ENCODE measurements around the gene PLEKHH1. TPM values are rescaled to one million over a fixed set of nuclear protein-coding genes. Genes with fewer than 3 reads are reported as not detected.
"Not testable (repeated sequence)": the region's sequence is repeated elsewhere in the genome, so short reads cannot be mapped to it uniquely, and the experiment has no call there.

The PLEKHH1 gene
- polyA plus RNA-seq, 1 donor, result 2.0 TPM

DNA sequence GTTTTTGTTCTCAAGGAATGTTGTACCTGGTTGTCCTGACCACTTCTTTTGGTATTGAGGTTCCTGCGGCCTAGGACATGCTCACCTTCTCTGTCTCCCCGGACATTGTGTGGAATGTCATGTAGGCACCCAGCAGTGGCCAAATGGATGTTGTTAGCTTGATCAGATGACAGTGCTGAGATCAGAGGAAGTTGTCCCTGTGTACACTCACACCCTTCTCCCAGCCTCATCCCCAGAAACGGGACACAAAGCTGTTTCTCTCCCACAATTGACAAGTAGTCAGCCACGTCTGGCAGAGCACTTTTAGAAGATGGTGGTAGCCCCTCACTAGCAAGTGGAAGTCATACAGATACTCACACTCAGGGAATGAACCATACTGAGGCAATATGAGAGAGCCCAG is 3.0 kb downstream of the PLEKHH1 start:
- no peak for DNase-seq

DNA sequence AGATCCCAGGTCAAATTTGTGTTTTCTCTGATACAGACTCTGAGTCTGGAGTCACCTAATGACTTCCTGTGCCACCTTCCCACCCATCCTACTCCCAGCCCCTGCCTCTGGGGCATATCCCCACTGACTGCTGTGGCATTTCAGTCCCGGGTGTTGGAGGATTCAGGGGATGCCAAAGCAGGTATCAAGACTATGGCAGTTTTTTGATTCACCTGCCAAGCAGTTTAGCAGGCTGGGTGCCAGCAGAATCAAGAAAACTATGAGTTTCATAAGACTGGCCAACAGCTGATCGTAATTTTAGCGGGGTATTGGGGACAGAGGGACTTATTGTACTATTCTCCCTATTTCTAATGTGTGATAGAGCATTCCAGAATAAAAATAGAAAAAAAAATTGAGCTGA is 4.6 kb downstream of the PLEKHH1 start:
- no peak for DNase-seq

DNA sequence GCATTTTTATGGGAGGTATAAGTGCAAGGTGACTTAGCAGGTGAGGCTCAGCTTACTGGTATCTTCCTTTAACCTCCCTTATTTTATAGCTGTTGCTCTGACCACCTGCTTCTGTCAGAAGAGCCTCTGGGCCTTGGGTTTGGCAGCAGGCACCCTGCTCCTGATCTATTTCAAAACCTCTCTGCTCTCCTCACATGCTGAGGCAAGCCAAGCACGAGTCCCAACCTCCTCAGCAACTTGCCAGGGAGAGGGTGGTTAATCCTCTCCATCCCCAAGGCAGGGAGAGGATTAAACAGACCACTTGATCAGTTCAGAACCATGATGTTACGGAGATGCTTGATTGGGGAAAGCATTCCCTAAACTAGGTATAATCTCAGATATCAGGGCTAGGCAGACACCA is 5.4 kb downstream of the PLEKHH1 start:
- DNase-seq, result no peak

DNA sequence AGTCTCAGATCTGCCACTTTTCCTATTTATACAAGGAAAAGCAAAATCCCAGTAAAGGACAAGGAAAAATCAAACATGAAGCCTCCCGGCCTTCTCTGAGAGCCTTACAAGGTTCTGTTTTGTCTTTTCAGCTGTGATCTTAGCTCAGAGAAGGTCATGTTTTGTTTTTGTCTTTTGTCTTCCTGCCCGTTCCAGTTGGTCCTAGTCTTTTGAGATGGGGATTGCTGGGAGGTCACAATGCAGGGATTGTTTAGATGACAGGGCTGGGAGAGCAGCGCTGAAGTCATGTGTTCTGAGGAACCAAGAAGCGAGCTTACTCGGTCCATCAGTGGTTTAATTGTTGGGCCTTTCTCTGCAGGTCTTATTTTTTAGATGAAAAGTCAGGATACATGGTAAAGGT is 6.0 kb downstream of the PLEKHH1 start:
- no peak for DNase-seq

DNA sequence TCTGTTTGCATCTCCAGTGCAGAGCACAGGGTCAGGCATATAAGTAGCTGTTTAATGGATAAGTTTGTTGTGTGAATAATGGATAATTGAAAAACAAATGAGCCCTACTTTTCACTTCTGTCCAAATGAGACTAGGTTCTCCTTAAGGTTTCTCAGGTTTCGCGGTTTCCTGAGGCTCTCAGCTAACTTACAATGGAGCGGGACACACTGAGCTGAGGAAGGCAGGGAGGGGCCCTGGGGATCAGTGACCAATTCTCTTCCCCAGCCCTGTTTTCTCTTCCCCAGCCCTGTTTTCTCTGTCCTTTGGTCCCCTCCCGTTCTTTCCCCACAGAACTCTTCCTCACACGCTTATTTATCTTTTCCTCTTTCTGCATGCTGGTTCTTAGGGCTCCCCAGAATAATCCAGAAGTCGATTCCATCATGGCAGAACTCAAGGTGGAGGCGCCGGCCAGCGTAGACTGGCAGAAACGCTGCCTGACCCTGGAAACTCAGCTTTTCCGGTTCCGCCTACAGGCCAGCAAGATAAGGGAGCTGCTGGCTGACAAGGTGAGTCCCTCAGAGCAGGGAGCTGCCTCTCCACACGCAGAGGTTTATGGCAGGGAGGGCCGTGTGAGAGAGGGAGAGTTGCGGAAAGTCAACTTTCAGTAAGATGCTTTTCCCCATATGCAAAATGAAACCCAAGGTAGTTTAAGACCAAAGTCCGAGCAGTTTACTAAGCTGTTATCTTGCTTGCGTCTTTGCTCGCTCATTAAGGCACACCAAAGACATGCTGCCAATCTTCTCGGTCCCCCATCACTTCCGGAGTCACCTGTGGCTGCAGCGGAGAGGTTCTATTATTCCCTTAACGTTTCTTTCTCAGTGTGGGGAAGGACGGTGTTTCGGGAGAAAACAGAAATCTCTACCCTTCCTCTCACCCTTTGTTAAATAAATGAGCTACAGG is 8.6 kb downstream of the PLEKHH1 start:
- DNase-seq, result no peak

DNA sequence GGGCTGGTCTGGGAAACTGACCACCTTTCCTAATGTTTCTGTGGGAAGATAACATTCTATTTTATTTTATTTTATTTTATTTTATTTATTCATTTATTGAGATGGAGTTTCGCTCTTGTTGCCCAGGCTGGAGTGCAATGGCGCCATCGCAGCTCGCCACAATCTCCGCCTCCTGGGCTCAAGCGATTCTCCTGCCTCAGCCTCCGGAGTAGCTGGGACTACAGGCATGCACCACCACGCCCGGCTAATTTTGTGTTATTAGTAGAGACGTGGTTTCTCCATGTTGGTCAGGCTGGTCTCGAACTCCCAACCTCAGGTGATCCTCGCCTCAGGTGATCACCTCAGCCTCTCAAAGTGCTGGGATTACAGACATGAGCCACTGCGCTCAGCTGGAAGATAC is 9.5 kb downstream of the PLEKHH1 start:
- not testable (repeated sequence) for DNase-seq

DNA sequence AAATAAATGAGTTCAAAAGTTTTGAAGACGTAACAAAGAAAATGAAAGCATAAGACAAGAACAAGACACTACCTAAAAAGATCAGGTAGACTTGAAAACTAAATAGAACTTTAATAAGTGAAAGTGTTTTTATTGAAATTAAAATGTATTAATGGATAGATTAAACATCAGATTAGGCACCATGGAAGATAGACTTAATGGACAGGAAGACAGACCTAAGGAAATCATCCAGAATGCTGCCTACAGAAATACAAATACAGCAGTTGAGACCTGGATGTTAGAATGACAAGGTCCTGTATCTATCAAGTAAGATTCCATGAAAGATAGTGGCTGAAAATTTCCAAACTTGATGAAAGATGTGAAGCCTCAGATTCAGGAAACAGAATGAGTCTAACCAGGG is 11.5 kb downstream of the PLEKHH1 start:
- no peak for DNase-seq

DNA sequence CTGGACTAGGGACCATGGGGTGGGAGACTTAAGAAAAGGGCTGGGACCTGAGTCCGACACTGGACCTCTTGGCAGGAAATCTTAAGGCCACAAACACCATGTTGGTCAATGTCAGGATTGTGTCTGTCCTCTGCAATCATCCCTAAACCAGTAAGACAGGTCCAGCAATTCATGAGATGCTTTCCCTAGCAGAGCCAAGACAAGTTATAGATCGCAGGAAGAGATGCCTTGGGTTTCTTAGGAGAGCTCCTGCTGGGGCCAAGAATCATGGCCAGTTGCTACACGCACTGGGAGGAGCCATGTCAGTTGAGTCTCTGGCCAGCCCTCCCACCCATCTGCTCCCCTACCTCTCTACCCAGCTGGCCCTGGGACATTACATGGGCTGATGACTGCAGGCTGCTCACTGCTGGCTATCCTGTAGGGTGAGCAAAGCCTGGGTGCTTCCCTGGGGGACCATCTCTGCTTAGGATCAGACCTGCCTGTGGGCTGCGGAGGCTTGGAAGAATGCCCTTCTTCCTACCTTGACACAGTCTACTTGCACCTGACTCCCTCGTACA is 14.2 kb downstream of the PLEKHH1 start:
- DNase-seq, result no peak

DNA sequence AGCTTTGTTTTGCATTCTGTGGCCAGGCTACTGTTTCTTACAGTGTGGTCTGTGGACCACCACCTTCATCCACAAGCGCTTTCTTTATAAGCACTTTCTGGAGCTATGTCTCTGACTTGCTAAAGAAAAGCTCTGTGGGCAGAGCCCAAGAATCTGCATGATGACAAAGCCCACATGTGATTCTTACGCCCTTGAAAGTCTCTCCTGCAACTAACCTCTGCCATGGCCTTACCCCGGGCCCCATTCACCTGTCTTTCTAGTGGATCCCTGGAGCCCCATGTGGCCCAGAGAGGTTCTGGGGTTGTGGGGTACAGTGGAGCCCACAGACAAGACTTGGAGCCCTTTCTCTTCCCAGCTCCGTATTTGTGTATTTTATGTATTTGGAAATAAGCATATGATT is 16.6 kb downstream of the PLEKHH1 start:
- DNase-seq, result no peak

DNA sequence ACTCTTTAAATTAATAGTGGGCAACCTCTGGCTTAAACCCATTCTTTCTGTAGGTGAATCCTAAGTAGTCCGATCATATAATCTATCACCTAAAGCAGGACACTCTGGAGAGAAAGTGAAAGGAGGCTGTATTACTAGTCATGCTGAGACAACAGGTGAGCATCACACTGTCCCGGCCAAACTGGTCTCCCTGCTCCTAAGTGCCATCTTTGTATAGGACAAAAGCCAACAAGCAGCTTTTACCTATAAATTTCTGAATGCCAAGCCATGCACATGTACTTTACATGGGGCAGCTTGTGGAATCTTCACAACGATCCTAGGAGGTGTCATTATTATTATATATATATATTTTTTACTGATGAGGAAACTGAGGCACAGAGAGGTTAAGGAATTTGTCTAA is 18.0 kb downstream of the PLEKHH1 start:
- no peak for DNase-seq

DNA sequence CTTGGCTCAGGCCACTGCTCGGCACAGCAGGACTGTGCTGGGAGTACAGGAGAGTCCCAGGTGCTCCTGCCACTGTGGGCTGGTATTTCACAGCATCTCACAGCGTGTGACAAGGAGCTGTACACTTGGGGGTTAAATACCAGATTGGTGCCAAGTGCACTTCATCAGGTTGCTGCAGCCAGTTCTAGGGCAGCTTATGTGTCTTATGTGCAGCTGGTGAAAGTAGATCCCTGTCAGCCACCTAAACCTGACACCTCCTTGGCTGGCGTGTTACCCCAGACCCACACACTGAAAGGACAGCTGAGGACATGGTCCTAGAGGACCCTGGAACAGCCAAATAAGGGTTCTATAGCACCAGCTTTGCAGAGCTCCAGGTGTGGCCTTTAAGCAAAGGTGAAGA is 18.9 kb downstream of the PLEKHH1 start:
- no peak for DNase-seq

DNA sequence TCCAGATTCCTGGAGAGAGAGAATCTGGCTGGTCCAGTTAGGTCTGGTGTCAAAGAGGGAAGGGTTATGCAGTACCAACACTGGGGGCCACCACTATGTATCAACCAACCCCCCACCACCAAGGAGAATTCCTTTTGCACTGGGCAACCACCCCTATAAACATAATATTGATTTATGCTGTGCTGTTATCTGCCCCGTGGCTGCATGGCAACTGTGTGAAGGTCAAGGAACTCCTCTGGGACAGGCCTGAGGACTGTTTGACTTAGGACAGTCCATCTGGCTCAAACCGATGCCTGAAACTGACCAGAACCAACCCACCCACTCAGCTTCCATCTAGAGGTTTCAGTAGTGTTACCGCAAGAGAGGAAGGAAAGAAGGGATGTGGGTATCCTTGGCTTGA is 20.5 kb downstream of the PLEKHH1 start:
- no peak for DNase-seq

DNA sequence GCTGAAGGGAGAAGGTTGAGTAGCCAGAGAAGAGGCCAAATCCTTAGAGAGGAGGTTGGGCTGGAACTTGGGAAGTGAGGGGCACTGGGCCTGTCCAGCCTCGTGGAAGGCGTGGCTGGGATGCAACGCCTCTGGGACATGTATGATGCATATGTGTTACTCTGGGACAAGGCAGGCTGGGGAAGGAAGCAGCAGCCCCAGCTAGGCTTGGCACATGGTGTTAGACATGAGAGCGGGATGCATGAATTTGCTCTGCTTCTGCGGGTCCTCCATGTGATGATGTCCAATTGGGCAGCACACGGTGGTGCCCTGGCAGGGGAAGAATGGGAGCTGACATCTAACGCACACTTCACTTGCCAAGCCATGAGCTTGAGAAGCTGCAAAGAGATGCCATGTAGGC is 21.3 kb downstream of the PLEKHH1 start:
- DNase-seq, result no peak

DNA sequence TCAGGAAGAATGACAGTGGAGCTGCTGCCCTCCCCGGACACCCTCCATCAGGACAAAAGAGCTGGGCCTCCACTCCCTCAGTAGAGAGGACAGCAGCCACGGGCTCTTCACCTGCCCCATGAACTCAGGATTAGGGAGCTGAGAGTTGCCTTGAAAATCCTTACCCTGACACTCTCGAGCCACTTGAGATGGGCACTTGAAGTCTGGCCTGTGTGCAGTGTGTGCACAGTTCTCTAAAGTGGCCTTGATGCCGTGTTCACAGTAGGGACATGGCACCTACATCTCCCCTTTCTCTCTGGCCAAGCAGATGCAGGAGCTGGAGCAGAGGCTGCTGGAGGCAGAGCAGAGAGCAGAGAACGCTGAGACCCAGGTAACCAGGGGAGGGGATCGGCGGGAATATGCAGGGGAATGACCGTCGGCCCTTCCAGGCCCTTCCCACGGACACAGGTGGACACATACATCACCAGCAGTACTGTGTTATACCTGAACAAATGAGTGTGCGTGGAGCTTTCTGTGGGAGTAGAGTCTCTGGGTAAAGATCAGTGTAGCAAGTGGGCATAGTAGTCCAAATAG is 22.5 kb downstream of the PLEKHH1 start:
- no peak for DNase-seq

DNA sequence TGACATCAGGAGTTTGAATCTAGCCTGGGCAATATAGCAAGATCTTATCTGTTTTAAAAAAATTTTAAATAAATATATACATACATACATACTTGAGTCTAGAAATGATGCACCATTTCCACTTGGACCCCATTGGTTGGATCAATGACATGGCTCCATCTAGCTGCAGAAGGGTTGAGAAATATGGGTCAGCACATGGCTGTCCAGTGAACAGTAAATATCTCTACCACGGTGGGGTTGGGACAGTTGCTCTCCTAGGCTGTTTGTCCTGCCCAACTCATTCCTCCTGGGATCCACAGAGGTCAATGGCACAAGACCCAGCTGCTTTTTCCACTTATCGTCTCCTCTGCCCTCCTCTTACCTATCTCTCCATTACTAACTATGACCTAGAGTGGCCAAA is 23.6 kb downstream of the PLEKHH1 start:
- no peak for DNase-seq

DNA sequence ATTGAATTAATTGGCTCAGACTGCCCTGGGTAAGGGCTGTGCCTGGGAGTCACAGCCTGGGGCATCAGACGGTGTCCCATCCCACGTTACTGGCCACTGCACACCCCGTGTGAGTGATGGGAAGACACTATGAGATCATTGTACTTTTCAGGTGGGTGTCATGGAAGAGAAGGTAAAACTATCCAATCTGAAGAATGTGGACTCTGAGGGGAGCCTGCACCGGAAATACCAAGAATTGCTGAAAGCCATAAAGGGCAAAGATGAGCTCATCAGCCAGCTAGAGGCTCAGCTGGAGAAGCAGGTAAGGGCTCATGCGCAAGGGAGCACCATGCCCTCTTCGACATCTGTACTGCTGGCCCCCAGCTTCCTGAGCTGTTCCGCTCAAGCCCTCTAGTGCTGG is 24.0 kb downstream of the PLEKHH1 start:
- DNase-seq, result no peak

DNA sequence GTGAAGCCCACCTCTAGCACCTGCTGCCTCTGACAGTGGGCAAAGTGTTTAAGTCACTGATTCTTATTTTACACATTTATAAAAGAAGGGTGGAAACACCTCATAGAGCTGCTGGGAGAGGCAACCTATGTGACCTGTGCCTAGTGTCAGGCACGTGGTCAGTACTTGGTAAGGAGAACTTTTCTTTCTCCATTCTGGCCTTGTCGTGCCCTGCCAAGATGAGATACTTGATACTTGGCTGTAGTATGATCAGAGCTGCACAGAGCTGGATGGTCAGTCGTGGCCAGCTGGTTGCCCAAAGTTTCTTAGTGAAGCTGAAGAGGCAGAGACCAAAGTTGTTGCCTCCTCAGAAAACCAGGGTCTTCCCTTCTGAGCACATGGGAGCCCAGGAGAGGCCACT is 24.6 kb downstream of the PLEKHH1 start:
- DNase-seq, result no peak

DNA sequence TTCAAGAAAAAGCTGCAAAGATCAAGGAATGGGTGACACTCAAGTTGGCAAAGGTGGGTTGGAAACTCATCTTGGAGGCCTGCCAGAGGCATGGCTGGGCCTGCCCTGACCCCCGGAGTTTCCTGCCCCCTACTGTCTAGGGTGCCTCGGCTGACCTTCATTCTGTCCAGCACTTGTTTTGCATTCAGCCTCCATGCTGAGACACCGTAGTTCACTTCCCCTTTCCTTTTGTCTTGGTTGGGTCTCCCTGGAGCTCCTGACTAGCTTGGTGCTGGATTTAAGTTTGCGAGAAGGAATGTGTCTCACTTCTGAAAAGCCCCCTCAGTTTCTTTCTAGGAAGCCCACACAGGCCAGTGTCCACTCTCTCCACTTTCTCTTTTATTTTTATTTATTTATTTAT is 26.5 kb downstream of the PLEKHH1 start:
- DNase-seq, result no peak

DNA sequence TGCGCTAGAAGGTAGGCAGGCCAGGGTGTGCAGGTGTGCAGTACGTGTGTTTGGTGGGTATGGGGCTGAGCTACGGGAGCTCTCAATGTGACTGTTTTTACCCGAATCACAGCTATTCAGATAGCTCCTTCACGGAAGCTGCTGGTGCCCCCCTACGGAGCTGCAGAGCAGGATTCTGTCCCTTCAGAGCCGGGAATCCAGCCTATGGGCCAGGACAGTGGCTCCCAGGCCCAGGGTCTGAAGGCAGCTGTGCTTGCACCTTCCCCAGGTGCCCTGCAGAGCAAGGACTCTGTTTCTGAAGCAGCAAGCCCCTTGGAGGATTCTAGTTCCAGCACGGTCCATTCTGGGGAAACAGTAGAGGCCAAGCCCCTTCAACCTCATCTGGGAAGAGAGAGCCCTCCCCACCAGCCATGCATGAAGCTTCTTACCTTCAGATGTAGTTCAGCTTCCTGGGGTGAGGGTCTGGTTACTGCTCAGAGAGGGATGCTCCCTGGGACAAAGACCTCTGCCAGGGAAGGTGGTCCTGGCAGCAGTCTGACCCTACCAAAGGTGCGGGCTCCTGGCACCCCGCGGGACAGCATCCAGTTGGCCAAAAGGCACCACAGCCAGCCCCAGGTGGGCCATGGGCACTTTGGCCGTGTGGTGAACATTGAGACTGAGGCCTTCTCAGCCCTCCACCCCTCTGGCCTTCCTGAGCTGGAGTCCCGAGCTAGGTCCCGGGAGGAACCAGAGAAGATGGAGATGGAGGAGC is 29.1 kb downstream of the PLEKHH1 start:
- no peak for DNase-seq

DNA sequence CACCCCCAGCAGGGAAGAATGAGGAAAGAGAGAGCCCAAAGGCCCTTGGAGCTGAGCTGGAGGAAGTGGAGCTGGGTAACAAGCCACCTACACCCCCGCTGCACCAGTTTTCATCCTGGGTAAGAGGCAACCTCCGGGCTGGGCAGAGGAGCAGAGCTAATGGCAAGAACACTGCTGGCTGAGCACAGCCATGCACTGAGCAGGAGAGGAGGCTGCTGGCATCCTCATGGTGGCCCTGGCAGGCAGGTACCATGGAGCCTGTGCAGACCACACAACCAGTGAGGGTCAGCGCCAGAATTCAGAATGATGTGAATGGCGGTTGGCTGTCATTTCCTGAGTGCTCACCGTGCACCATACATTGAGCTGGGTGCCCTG is 29.7 kb downstream of the PLEKHH1 start:
- no peak for DNase-seq

DNA sequence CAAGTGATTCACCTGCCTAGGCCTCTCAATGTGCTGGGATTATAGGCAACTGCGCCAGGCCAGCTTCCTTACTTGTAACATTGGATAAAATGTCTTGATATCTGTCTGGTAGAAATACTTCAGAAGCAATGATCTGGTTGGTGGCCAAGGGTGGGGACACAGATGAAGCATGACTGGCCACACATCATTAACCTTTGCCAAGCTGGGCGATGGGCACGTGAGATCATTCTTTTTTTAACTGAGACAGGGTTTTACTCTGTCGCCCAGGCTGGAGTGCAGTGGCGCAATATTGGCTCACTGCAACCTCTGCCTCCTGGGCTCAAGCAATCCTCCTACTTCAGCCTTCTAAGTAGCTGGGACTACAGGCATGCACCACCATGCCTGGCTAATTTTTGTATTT is 31.1 kb downstream of the PLEKHH1 start:
- DNase-seq, result no peak

DNA sequence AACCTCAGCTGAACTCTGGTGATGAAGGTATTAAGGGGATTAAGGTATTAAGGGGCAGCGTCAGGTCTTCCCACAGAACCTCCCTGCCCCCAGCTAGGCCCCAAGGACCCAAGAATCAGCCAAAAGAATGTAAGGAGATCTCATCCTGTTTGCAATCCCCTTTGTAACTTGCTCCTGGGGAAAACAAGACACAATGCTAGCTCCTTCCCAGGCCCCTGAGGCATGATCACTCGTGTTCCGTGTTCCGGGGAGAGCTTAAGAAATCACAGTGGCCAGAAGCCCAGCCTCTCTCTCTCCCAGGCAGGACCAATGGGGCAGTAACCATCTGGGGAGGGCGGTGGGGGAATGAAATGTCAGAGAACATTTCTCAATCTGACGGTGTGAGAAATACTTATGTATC is 33.8 kb downstream of the PLEKHH1 start:
- no peak for DNase-seq

DNA sequence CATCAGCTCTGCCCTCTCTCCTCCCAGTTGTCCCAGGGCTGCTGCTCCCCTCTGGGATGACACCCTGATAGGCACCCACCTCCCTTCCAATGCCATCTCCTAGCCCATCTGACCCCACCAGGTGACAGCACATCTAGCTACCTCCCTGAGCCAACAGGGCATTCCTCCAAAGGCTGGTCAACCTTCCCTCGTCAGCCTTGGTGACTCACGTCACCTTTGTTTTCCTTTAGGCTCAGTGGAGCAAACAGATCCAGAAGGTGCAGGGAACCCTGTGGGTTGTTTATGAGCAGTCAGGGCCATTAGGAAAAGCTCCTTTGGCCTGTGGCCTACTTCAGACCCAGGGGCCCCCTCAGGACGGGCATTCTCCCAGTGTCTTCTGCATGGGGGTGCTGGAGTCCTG is 34.6 kb downstream of the PLEKHH1 start:
- DNase-seq, result no peak

Data from hindlimb muscle (tissue), 1 donor.